ENCODE results near the gene SMOC2.

Gene SMOC2

DNA sequence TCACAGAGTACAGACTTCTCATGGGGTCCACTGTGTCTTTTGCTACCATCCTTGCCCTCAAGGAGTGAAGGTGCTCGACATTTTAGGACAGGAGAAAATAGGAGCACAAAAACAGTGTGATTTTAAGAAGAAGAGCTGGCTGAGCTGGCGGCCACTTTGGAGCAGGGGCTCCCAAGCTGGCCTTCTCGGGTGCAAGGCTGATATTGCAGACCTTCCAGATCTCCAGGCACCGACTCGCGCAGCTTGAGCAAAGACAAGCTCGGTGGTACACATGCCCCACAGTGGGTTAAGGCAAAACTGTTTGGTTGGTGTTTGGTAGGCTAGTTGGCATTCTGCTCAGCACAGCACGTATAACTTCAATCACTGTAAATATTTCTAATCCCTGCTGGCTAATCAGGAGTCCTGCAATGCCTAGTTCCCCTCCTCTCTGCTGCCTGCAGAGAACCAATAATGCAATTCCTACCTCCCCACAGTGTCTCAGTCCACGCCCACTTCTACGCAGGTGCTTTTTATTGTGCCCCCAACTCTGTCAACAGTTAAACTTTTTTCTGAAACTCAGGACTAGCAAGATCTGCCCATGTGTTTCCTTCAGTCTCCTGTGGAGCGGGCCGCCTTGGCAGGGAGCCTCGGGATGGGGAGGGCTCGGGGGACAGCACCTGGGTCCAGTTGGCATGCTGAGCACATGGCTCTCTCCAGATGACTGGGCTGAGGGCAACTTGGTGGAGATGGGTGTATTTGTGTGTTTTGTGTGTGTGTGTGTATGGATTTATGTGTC is 12.7 kb upstream of the SMOC2 start:
- no peak for DNase-seq (ENCODE audit: low spot score)
- in situ Hi-C loops (cut with MboI; ENCODE audit: low sequenced_read_pairs, unreplicated experiment): no loop called here
- TF ChIP-seq CTCF (IDR thresholded peaks at IDR 0.05; ENCODE audit: borderline replicate concordance, control extremely low read depth, extremely low read depth, insufficient read depth, missing control alignments): no peak

DNA sequence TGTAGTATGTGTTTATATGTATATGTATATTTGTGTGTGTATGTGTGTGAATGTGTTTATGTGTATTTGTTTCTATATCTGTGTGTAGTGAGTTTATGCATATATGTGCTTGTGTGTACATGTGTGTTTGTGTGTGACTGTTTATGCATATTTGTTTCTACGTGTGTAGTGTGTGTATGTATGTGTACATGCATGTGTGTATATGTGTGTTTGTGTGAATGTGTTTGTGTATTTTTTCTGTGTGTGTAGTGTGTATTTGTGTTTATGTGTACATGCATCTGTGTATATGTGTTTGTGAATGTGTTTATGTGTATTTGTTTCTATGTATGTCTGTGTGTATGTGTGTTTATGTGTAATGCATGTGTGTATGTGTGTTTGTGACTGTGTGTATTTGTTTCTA is 12.1 kb upstream of the SMOC2 start:
- no peak for DNase-seq (ENCODE audit: low spot score)
- TF ChIP-seq CTCF (IDR thresholded peaks at IDR 0.05; ENCODE audit: borderline replicate concordance, control extremely low read depth, extremely low read depth, insufficient read depth, missing control alignments): no peak
- in situ Hi-C loops (cut with MboI; ENCODE audit: low sequenced_read_pairs, unreplicated experiment): no loop called here

GRCh38 chr6:168432196-168432595 is 8.8 kb upstream of the SMOC2 start:
- no peak for DNase-seq (ENCODE audit: low spot score)
- in situ Hi-C loops (cut with MboI; ENCODE audit: low sequenced_read_pairs, unreplicated experiment): no loop called here
- TF ChIP-seq CTCF (IDR thresholded peaks at IDR 0.05; ENCODE audit: borderline replicate concordance, control extremely low read depth, extremely low read depth, insufficient read depth, missing control alignments): no peak

GRCh38 chr6:168433898-168434297 is 7.1 kb upstream of the SMOC2 start:
- in situ Hi-C loops (cut with MboI; ENCODE audit: low sequenced_read_pairs, unreplicated experiment): no loop called here
- no peak for TF ChIP-seq CTCF (IDR thresholded peaks at IDR 0.05; ENCODE audit: borderline replicate concordance, control extremely low read depth, extremely low read depth, insufficient read depth, missing control alignments)
- no peak for DNase-seq (ENCODE audit: low spot score)

DNA sequence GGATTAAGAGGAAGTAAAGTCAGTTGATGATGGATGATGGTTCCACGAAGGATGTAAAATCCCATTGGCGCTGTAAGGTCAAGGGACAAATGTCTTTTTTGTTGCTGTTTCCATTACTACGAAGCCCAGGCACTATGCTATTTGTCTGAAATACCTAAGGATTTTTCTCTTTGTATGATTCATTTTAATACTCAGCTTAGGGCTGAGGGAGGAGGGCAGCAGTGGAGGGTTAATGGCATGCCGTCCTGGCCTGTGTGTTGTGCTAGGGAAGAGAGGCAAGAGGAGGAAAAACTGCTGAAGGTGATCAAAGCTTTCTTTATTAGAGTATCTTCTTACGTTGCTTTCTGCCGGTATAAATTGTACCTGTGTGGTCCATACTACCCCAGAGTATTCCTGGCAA is 6.5 kb upstream of the SMOC2 start:
- in situ Hi-C loops (cut with MboI; ENCODE audit: low sequenced_read_pairs, unreplicated experiment): no loop called here
- TF ChIP-seq CTCF (IDR thresholded peaks at IDR 0.05; ENCODE audit: borderline replicate concordance, control extremely low read depth, extremely low read depth, insufficient read depth, missing control alignments): no peak
- no peak for DNase-seq (ENCODE audit: low spot score)

DNA sequence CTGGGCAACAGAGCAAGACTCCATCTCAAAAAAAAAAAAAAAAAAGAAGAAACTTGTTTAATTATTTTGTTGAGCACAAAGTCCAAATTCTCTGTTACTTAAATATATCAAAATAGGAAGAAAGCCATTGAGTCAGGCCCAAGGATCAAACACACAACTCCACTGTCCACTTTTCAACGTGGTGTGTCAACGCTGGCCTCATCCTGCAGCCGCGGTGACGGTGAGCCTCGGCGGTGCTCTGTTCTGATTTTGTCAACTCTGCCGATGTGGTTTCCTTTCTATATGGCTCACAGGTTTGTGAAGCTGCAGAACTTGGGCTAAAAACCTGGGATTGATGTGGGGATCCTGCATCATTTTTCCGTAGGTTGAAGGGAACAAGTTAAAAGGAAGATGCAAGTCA is 3.2 kb upstream of the SMOC2 start:
- no peak for TF ChIP-seq CTCF (IDR thresholded peaks at IDR 0.05; ENCODE audit: borderline replicate concordance, control extremely low read depth, extremely low read depth, insufficient read depth, missing control alignments)
- DNase-seq (ENCODE audit: low spot score): no peak
- in situ Hi-C loops (cut with MboI; ENCODE audit: low sequenced_read_pairs, unreplicated experiment): no loop called here
